H1 (cell line): ENCODE measurements around the gene VEZT. TPM values are rescaled to one million over a fixed set of nuclear protein-coding genes. Genes with fewer than 3 reads are reported as not detected.
"Not testable (repeated sequence)": the region's sequence is repeated elsewhere in the genome, so short reads cannot be mapped to it uniquely, and the experiment has no call there.

Experiments used
- CTCF ChIA-PET: fragments of 300-600 bp; sonication (Branson Sonifier 250); formaldehyde crosslinking; loops from one replicate; lab custom pipeline; 2021; ENCODE audit not compliant: partially characterized antibody; lab: Charles Lee
- POLR2A ChIA-PET: fragments of 300-600 bp; sonication (Branson Sonifier 250); formaldehyde crosslinking; loops from one replicate; lab custom pipeline; 2021; ENCODE audit warnings: inconsistent platforms; ENCODE audit not compliant: partially characterized antibody; lab: Charles Lee
- DNase-seq, 2 experiments: peaks; one replicate each; pipeline versions ENCODE4 v3.0.0 to v3.0.0-alpha.2; 2010 to 2022; ENCODE audit warnings: low spot score in 2 of 2, low read depth in 1 of 2, mixed read lengths in 1 of 2
- FAIRE-seq: peaks from 2 replicates; lab custom pipeline; 2011; peaks lifted over from hg19 to GRCh38; lab: Jason Lieb, UNC
- H2AFZ ChIP-seq: 2 replicates; pipeline ENCODE4 v1.8.1; 2012; ENCODE audit warnings: low read length, inconsistent platforms
- H2AK5ac ChIP-seq: 2 replicates; pipeline ENCODE4 v1.6.1; 2013; ENCODE audit warnings: low read depth, low read length
- H2BK120ac ChIP-seq: replicated peaks from 2 replicates; pipeline ENCODE3; 2013; ENCODE audit warnings: low read depth, low read length, inconsistent platforms
- H2BK12ac ChIP-seq: 2 replicates; pipeline ENCODE4 v1.6.1; 2013; ENCODE audit warnings: low read depth, low read length
- H2BK15ac ChIP-seq: 2 replicates; pipeline ENCODE4 v1.6.1; 2013; ENCODE audit warnings: low read length
- H2BK20ac ChIP-seq: 2 replicates; pipeline ENCODE4 v1.6.1; 2013; ENCODE audit warnings: low read length
- H2BK5ac ChIP-seq: 2 replicates; pipeline ENCODE4 v1.6.1; 2013; ENCODE audit warnings: low read depth, low read length
- H3K14ac ChIP-seq: 2 replicates; pipeline ENCODE4 v1.6.1; 2013; ENCODE audit warnings: inconsistent platforms; ENCODE audit not compliant: insufficient read length
- H3K18ac ChIP-seq: 2 replicates; pipeline ENCODE4 v1.6.1; 2013; ENCODE audit warnings: low read length; ENCODE audit errors: extremely low read depth
- H3K23ac ChIP-seq: 2 replicates; pipeline ENCODE4 v1.6.1; 2013; ENCODE audit warnings: inconsistent platforms; ENCODE audit not compliant: insufficient read length
- H3K23me2 ChIP-seq: 2 replicates; pipeline ENCODE4 v1.6.1; 2013; ENCODE audit warnings: low read depth, low read length
- H3K27ac ChIP-seq: 2 replicates; pipeline ENCODE4 v1.6.1; 2011; ENCODE audit warnings: low read depth, low read length, inconsistent platforms
- H3K27me3 ChIP-seq, 4 experiments: replicated peaks in 1 of 4; 1 replicate in 1 of 4; 2 replicates in 3 of 4; pipeline versions ENCODE4 v1.6.1 to v1.8.1; 2011 to 2013; ENCODE audit warnings: low read length in 3 of 4, mild to moderate bottlenecking in 3 of 4, inconsistent platforms in 2 of 4, mixed read lengths in 2 of 4, moderate library complexity in 1 of 4; ENCODE audit not compliant: control insufficient read depth in 3 of 4, insufficient read depth in 3 of 4; ENCODE audit errors: extremely low read depth in 1 of 4
- H3K36me3 ChIP-seq, 4 experiments: 2 replicates each; pipeline versions ENCODE4 v1.6.1 to v1.8.1; 2011 to 2013; ENCODE audit warnings: mild to moderate bottlenecking in 4 of 4, low read length in 3 of 4, moderate library complexity in 2 of 4, control low read depth in 1 of 4, inconsistent platforms in 1 of 4; ENCODE audit not compliant: insufficient read depth in 4 of 4, control insufficient read depth in 2 of 4
- H3K4ac ChIP-seq: replicated peaks from 2 replicates; pipeline ENCODE3; 2013; ENCODE audit warnings: low read length, low read depth, mixed read lengths, inconsistent platforms; ENCODE audit not compliant: insufficient read length
- H3K4me1 ChIP-seq, 4 experiments: replicated peaks in 1 of 4; 1 replicate in 1 of 4; 2 replicates in 3 of 4; pipeline versions ENCODE4 v1.6.1 to v1.8.1; 2011 to 2013; ENCODE audit warnings: low read length in 3 of 4, inconsistent platforms in 2 of 4, mixed read lengths in 1 of 4; ENCODE audit not compliant: insufficient read depth in 4 of 4, control insufficient read depth in 3 of 4
- H3K4me2 ChIP-seq, 2 experiments: 2 replicates each; pipeline versions ENCODE4 v1.6.1 to v1.8.1; 2011 to 2013; ENCODE audit warnings: low read depth in 2 of 2, low read length in 2 of 2, control low read depth in 1 of 2, inconsistent platforms in 1 of 2, mild to moderate bottlenecking in 1 of 2; ENCODE audit not compliant: insufficient read depth in 1 of 2
- H3K4me3 ChIP-seq, 4 experiments: fragments of 200-600, 300-600 bp in 1 of 4; sonication (generic), shearing (Covaris generic), sonication (Bioruptor Twin) in 1 of 4; 2 replicates each; pipeline versions ENCODE4 v1.5.1 to v1.8.1; 2011 to 2016; ENCODE audit warnings: low read length in 4 of 4, low read depth in 3 of 4, control low read depth in 2 of 4, inconsistent platforms in 2 of 4, mild to moderate bottlenecking in 2 of 4, mixed read lengths in 1 of 4, moderate library complexity in 1 of 4; ENCODE audit not compliant: insufficient read depth in 2 of 4; ENCODE audit errors: extremely low read depth in 1 of 4
- H3K56ac ChIP-seq: replicated peaks from 2 replicates; pipeline ENCODE3; 2013; ENCODE audit warnings: low read depth, mild to moderate bottlenecking, mixed read lengths, low read length, inconsistent platforms; ENCODE audit not compliant: insufficient read length
- H3K79me1 ChIP-seq: 2 replicates; pipeline ENCODE4 v1.6.1; 2013; ENCODE audit warnings: low read depth, low read length, control low read depth
- H3K79me2 ChIP-seq, 2 experiments: 2 replicates each; pipeline versions ENCODE4 v1.6.1 to v1.8.1; 2012 to 2013; ENCODE audit warnings: low read length in 2 of 2, mild to moderate bottlenecking in 2 of 2, inconsistent platforms in 1 of 2; ENCODE audit not compliant: insufficient read depth in 2 of 2, control insufficient read depth in 1 of 2
- H3K9ac ChIP-seq, 4 experiments: replicated peaks in 1 of 4; 1 replicate in 1 of 4; 2 replicates in 3 of 4; pipeline versions ENCODE4 v1.6.1 to v1.8.1; 2011 to 2013; ENCODE audit warnings: low read depth in 3 of 4, low read length in 3 of 4, control low read depth in 2 of 4, mild to moderate bottlenecking in 2 of 4, moderate library complexity in 2 of 4, inconsistent platforms in 1 of 4; ENCODE audit errors: extremely low read depth in 1 of 4
- H3K9me3 ChIP-seq, 2 experiments: 2 replicates each; pipeline versions ENCODE4 v1.6.1 to v1.8.1; 2012 to 2013; ENCODE audit warnings: mild to moderate bottlenecking in 2 of 2, moderate library complexity in 2 of 2, control low read depth in 1 of 2, inconsistent platforms in 1 of 2, low read depth in 1 of 2, low read length in 1 of 2, mixed read lengths in 1 of 2; ENCODE audit not compliant: insufficient read depth in 2 of 2
- H4K20me1 ChIP-seq, 2 experiments: replicated peaks in 1 of 2; 2 replicates each; pipeline versions ENCODE3 to v1.8.1; 2011 to 2013; ENCODE audit warnings: inconsistent platforms in 2 of 2, low read length in 2 of 2, mild to moderate bottlenecking in 1 of 2; ENCODE audit not compliant: insufficient read depth in 2 of 2, control insufficient read depth in 1 of 2
- H4K5ac ChIP-seq: 2 replicates; pipeline ENCODE4 v1.6.1; 2013; ENCODE audit warnings: low read length, low read depth, mixed read lengths, inconsistent platforms; ENCODE audit not compliant: insufficient read length
- H4K8ac ChIP-seq: 2 replicates; pipeline ENCODE4 v1.8.0; 2013; ENCODE audit warnings: mild to moderate bottlenecking, moderate library complexity, low read length, inconsistent platforms; ENCODE audit not compliant: insufficient read depth; ENCODE audit errors: extremely low read depth
- H4K91ac ChIP-seq: replicated peaks from 2 replicates; pipeline ENCODE3; 2013; ENCODE audit warnings: low read length, mixed read lengths, inconsistent platforms; ENCODE audit not compliant: insufficient read length
- WGBS, 2 experiments: shearing (Covaris generic) in 1 of 2; methylation state at CpG; one replicate each; pipeline versions ENCODE4 v1.1.6 to v1.1.7; 2013 to 2015; ENCODE audit warnings: low lambda C conversion rate in 2 of 2, mixed read lengths in 2 of 2, inconsistent platforms in 1 of 2, low coverage in 1 of 2, missing lambda C conversion rate in 1 of 2; ENCODE audit not compliant: insufficient replicate concordance in 2 of 2, insufficient coverage in 1 of 2, insufficient read length in 1 of 2; ENCODE audit errors: extremely low coverage in 1 of 2, missing lambda C conversion rate in 1 of 2; 5-methylcytosine and 5-hydroxymethylcytosine counted together
- polyA plus RNA-seq, 7 experiments: library from polyadenylated mRNA; depleted of rRNA in 3 of 7; stranded (reverse) in 5 of 7; unstranded in 2 of 7; fragments of >200 nt in 5 of 7; fragments of 200-250 nt in 2 of 7; gene quantifications; 1 replicate in 5 of 7; 2 replicates in 1 of 7; 4 replicates in 1 of 7; pipeline versions ENCODE4 v1.2.1 to v1.2.3, GENCODE V29; 2011 to 2013; ENCODE audit warnings: missing spikeins in 2 of 7, mixed read lengths in 2 of 7
- total RNA-seq: library from RNA; stranded (reverse); fragmentation: NEBNext Ultra II Directional; extraction: Animal tissue kit (Norgen Biotek cat#: 25700); gene quantifications from 2 replicates; pipeline ENCODE4 v1.2.1, GENCODE V29; 2021

The VEZT gene
- total and polyA plus RNA-seq, 2 of the 8 experiments (the other 6 are each of a cell fraction or from before 2014, with no cell fraction given): 44.0 to 56.1 TPM

DNA sequence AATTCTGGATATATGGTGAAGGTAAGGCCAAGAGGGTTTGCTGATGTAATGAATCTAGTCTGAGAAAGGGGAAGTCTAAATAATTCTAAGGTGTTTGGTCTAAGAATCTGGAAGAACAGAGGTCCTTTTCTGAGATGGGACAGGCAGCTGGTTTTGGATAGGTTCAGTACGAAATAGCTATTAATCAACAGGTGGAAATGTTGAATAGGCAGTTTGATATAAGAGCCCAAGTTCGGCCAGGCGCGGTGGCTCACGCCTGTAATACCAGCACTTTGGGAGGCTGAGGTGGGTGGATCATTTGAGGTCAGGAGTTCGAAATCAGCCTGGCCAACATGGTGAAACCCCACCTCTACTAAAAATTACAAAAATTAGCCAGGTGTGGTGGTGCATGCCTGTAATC, 97.1 kb downstream of the VEZT start:
- WGBS, 2 experiments: 91% methylated on average over 6 of the region's 6 CpGs; no CpG with 5 or more reads in 1 of the 2 experiments
- H2AK5ac ChIP-seq, H3K9me3 ChIP-seq, H3K23me2 ChIP-seq, H3K14ac ChIP-seq, H4K20me1 ChIP-seq, H3K23ac ChIP-seq, H2AFZ ChIP-seq, H2BK20ac ChIP-seq, H3K27ac ChIP-seq, H2BK15ac ChIP-seq, H2BK120ac ChIP-seq, H3K27me3 ChIP-seq, H3K4me1 ChIP-seq, H4K91ac ChIP-seq, FAIRE-seq, H3K4me3 ChIP-seq, H3K79me2 ChIP-seq, H3K79me1 ChIP-seq, H4K8ac ChIP-seq, H3K9ac ChIP-seq, H3K36me3 ChIP-seq, H3K4me2 ChIP-seq, DNase-seq, H2BK12ac ChIP-seq, H3K4ac ChIP-seq, H4K5ac ChIP-seq, CTCF ChIA-PET, H3K18ac ChIP-seq, H2BK5ac ChIP-seq, H3K56ac ChIP-seq: not testable (repeated sequence)
- POLR2A ChIA-PET: interaction anchor here (0.7 to 1.6 kb wide), 2 partner anchors 32 to 159 kb away, joined by 3 to 5 read pairs; partner anchors contain the start of gene METAP2
